ENCODE results near the gene AUNIP.

Gene AUNIP

GRCh38 chr1:25809283-25809926, 49.9 kb downstream of the AUNIP start:
- no peak for DNase-seq (ENCODE audit: low read depth)

- no peak for DNase-seq (ENCODE audit: low read depth)
These were observed 50.6 kb downstream of the AUNIP start for GRCh38 chr1:25808481-25809244.

GRCh38 chr1:25807480-25808390, 51.5 kb downstream of the AUNIP start:
- no peak for DNase-seq (ENCODE audit: low read depth)

- DNase-seq (ENCODE audit: low read depth) = no peak
These were observed 52.8 kb downstream of the AUNIP start for GRCh38 chr1:25806418-25806817.

- DNase-seq (ENCODE audit: low read depth) = no peak
These were observed 53.4 kb downstream of the AUNIP start for GRCh38 chr1:25805863-25806225.

- no peak for DNase-seq (ENCODE audit: low read depth)
These were observed 54.0 kb downstream of the AUNIP start for GRCh38 chr1:25804964-25805862.

GRCh38 chr1:25804244-25804963, 54.9 kb downstream of the AUNIP start:
- DNase-seq (ENCODE audit: low read depth) = no peak

GRCh38 chr1:25803368-25803767, 55.9 kb downstream of the AUNIP start:
- no peak for DNase-seq (ENCODE audit: low read depth)

GRCh38 chr1:25802915-25803314, 56.3 kb downstream of the AUNIP start:
- DNase-seq (ENCODE audit: low read depth) = no peak

GRCh38 chr1:25800703-25801377, 58.4 kb downstream of the AUNIP start:
- no peak for DNase-seq (ENCODE audit: low read depth)

- DNase-seq (ENCODE audit: low read depth) = no peak
These were observed 59.1 kb downstream of the AUNIP start, which contains the start of gene SELENON for GRCh38 chr1:25799935-25800702. Gene SELENON (plus strand): TSS chr1:25800193. CDS start chr1:25800231, 38 bp downstream.

- DNase-seq (ENCODE audit: low read depth) = no peak
These were observed 59.8 kb downstream of the AUNIP start for GRCh38 chr1:25799352-25799934.

GRCh38 chr1:25798666-25799351, 60.4 kb downstream of the AUNIP start:
- DNase-seq (ENCODE audit: low read depth) = no peak

- no peak for DNase-seq (ENCODE audit: low read depth)
These were observed 61.3 kb downstream of the AUNIP start for GRCh38 chr1:25797939-25798338.

GRCh38 chr1:25796811-25797458, 62.3 kb downstream of the AUNIP start:
- DNase-seq (ENCODE audit: low read depth) = no peak

- no peak for DNase-seq (ENCODE audit: low read depth)
These were observed 63.1 kb downstream of the AUNIP start for GRCh38 chr1:25795946-25796810.

- no peak for DNase-seq (ENCODE audit: low read depth)
These were observed 64.0 kb downstream of the AUNIP start for GRCh38 chr1:25795211-25795610.

All from non-pigmented ciliary epithelial cell (primary cell).